ENCODE data around the gene NPAS1.

Gene NPAS1

GRCh38 chr19:47019431-47020041 lies at the start of gene NPAS1:
TSS of gene NPAS1 (plus strand) at chr19:47019837. CDS start at chr19:47021048, 1,211 bp downstream.
- Histone ChIP-seq H3K27me3 (ENCODE audit: low read depth, low read length) (peaks cover 9% of the 10 kb centered on the region), H2AFZ (ENCODE audit: low read depth, low read length) (no peak within 1 kb of the TSS), H3K9me3 (ENCODE audit: insufficient read depth, low read length) (no peaks in the 10 kb centered on the region), H3K27ac (ENCODE audit: low read length) (no peak within 1 kb of the TSS), H4K20me1 (ENCODE audit: insufficient read depth, low read length) (no peaks in the 10 kb centered on the region), H3K4me2 (ENCODE audit: low read length) (no peak within 1 kb of the TSS), H3K36me3 (replicated peaks; ENCODE audit: low read depth, low read length) (no peaks in the 10 kb centered on the region), H3K4me1 (ENCODE audit: low read length) (no peaks in the 10 kb centered on the region; the same call in 1 of the 2 replicates), H3K79me2 (ENCODE audit: low read length) (no peaks in the 10 kb centered on the region), H3K4me3 (ENCODE audit: low read length) (no peak within 1 kb of the TSS), H3K9ac (ENCODE audit: low read length) (no peak within 1 kb of the TSS)
- TF ChIP-seq, protein P1, sequence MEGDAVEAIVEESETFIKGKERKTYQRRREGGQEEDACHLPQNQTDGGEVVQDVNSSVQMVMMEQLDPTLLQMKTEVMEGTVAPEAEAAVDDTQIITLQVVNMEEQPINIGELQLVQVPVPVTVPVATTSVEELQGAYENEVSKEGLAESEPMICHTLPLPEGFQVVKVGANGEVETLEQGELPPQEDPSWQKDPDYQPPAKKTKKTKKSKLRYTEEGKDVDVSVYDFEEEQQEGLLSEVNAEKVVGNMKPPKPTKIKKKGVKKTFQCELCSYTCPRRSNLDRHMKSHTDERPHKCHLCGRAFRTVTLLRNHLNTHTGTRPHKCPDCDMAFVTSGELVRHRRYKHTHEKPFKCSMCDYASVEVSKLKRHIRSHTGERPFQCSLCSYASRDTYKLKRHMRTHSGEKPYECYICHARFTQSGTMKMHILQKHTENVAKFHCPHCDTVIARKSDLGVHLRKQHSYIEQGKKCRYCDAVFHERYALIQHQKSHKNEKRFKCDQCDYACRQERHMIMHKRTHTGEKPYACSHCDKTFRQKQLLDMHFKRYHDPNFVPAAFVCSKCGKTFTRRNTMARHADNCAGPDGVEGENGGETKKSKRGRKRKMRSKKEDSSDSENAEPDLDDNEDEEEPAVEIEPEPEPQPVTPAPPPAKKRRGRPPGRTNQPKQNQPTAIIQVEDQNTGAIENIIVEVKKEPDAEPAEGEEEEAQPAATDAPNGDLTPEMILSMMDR (IDR thresholded peaks at IDR 0.05; ENCODE audit: low read depth, low read length) = no peak
- no peak for TF ChIP-seq EZH2phosphoT487 (IDR thresholded peaks at IDR 0.05; ENCODE audit: low read depth)

DNA sequence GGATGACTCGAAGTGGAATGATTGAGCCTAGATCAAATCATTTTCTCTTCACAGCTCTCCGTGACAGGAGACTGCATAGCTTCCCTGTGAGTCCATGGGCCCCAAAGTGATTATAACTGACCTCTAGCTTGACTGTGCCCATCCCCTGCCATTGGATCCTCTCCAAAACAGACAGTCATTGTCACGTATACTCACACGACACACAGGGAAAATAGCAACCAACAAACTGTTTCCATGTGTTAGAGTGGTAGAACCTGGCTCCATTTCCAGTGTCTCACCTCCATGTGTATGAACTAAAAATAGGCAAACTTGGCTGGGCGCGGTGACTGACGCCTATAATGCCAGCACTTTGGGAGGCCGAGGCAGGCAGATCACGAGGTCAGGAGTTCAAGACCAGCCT lies 48.8 kb upstream of the NPAS1 start:
- H4K20me1 ChIP-seq (ENCODE audit: insufficient read depth, low read length) = peaks cover 8% of the 10 kb centered on the region; the same call in 1 of the 2 replicates
- H3K79me2 ChIP-seq (ENCODE audit: low read length) = no peaks in the 10 kb centered on the region
- TF ChIP-seq, protein P1 (IDR thresholded peaks at IDR 0.05; ENCODE audit: low read depth, low read length) = no peak
- no peak for TF ChIP-seq EZH2phosphoT487 (IDR thresholded peaks at IDR 0.05; ENCODE audit: low read depth)
- no peaks in the 10 kb centered on the region for H3K4me1 ChIP-seq (ENCODE audit: low read length)
- no peak overlapping the region for H3K27ac ChIP-seq (ENCODE audit: low read length)
- H3K27me3 ChIP-seq (ENCODE audit: low read depth, low read length) = no peaks in the 10 kb centered on the region
- H3K36me3 ChIP-seq (replicated peaks; ENCODE audit: low read depth, low read length) = no peaks in the 10 kb centered on the region
- H3K4me2 ChIP-seq (ENCODE audit: low read length) = no peak overlapping the region
- H2AFZ ChIP-seq (ENCODE audit: low read depth, low read length) = no peak overlapping the region
- H3K9ac ChIP-seq (ENCODE audit: low read length) = no peak overlapping the region
- H3K9me3 ChIP-seq (ENCODE audit: insufficient read depth, low read length) = no peaks in the 10 kb centered on the region
- H3K4me3 ChIP-seq (ENCODE audit: low read length) = no peak overlapping the region

DNA sequence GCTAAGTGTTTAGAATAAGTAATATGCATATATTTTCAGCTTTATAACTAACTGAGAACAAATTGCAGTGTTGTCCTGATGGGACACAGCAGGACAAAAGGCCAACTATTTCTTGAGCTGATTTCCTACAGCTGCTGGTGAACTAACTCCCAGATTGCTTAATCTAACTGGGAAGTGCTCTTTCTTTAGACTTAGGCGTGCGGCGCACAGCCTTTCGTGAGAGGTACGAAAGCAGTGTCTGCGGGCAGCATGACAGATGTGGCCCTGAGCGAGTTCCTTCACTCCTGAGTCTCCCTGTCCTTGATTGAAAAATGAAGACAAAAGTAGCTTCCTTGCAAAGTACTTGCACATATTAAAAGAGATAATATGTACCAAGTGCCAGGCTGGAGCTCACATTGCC lies 47.3 kb upstream of the NPAS1 start:
- no peaks in the 10 kb centered on the region for H3K36me3 ChIP-seq (replicated peaks; ENCODE audit: low read depth, low read length)
- H3K4me1 ChIP-seq (ENCODE audit: low read length) = no peaks in the 10 kb centered on the region
- no peak overlapping the region for H3K4me3 ChIP-seq (ENCODE audit: low read length)
- no peaks in the 10 kb centered on the region for H3K27me3 ChIP-seq (ENCODE audit: low read depth, low read length)
- TF ChIP-seq, protein P1 (IDR thresholded peaks at IDR 0.05; ENCODE audit: low read depth, low read length) = no peak
- no peak for TF ChIP-seq EZH2phosphoT487 (IDR thresholded peaks at IDR 0.05; ENCODE audit: low read depth)
- no peak overlapping the region for H3K9ac ChIP-seq (ENCODE audit: low read length)
- H4K20me1 ChIP-seq (ENCODE audit: insufficient read depth, low read length) = peaks cover 8% of the 10 kb centered on the region; the same call in 1 of the 2 replicates
- H3K4me2 ChIP-seq (ENCODE audit: low read length) = no peak overlapping the region
- no peak overlapping the region for H3K27ac ChIP-seq (ENCODE audit: low read length)
- H3K9me3 ChIP-seq (ENCODE audit: insufficient read depth, low read length) = no peaks in the 10 kb centered on the region
- H2AFZ ChIP-seq (ENCODE audit: low read depth, low read length) = no peak overlapping the region
- no peaks in the 10 kb centered on the region for H3K79me2 ChIP-seq (ENCODE audit: low read length)

DNA sequence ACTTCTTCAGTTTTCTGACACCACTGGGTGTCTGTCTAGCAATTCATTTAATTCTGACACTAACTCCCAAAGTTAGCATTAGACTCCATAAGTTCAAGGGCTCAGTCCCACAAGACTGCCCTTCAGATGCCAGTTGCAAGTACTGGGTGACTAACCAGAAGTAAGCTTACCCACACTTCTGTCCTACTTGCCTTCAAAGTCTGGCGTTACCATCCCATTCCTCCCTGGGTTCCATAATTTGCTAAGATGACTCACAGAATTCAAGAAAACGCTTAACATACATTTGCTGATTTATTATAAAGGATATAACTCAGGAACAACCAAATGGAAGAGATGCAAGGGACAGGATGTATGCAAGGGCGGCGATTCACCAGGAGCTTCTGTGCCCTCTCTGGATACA lies 45.5 kb upstream of the NPAS1 start:
- Histone ChIP-seq H4K20me1 (ENCODE audit: insufficient read depth, low read length) (peaks cover 13% of the 10 kb centered on the region; the same call in 1 of the 2 replicates), H3K4me2 (ENCODE audit: low read length) (no peak overlapping the region), H2AFZ (ENCODE audit: low read depth, low read length) (no peak overlapping the region), H3K9me3 (ENCODE audit: insufficient read depth, low read length) (no peaks in the 10 kb centered on the region), H3K27ac (ENCODE audit: low read length) (no peak overlapping the region), H3K79me2 (ENCODE audit: low read length) (peaks cover 4% of the 10 kb centered on the region; the same call in 1 of the 2 replicates), H3K4me3 (ENCODE audit: low read length) (no peak overlapping the region), H3K9ac (ENCODE audit: low read length) (no peak overlapping the region), H3K27me3 (ENCODE audit: low read depth, low read length) (no peaks in the 10 kb centered on the region), H3K4me1 (ENCODE audit: low read length) (no peaks in the 10 kb centered on the region), H3K36me3 (replicated peaks; ENCODE audit: low read depth, low read length) (no peaks in the 10 kb centered on the region)
- no peak for TF ChIP-seq EZH2phosphoT487 (IDR thresholded peaks at IDR 0.05; ENCODE audit: low read depth)
- TF ChIP-seq, protein P1 (IDR thresholded peaks at IDR 0.05; ENCODE audit: low read depth, low read length) = no peak

Data from OCI-LY3 (cell line).